Measurements from ENCODE around the gene FBXW2.

FBXW2 gene

GRCh38 chr9:120830865-120831264, 37.6 kb upstream of the FBXW2 start:
- in situ Hi-C loops (cut with HindIII; ENCODE audit: low sequenced_read_pairs) = no loop called here
- DNase-seq (ENCODE audit: low read depth, low spot score) = no peak
- no peak for TF ChIP-seq CTCF (IDR thresholded peaks at IDR 0.05; ENCODE audit: low read depth, low read length)
- H3K4me3 ChIP-seq (ENCODE audit: low read depth, low read length) = no peak overlapping the region

- no peak for TF ChIP-seq CTCF (IDR thresholded peaks at IDR 0.05; ENCODE audit: low read depth, low read length)
- DNase-seq (ENCODE audit: low read depth, low spot score) = no peak
- in situ Hi-C loops (cut with HindIII; ENCODE audit: low sequenced_read_pairs) = no loop called here
- no peak overlapping the region for H3K4me3 ChIP-seq (ENCODE audit: low read depth, low read length)
These were observed 36.9 kb upstream of the FBXW2 start for GRCh38 chr9:120830151-120830550.

GRCh38 chr9:120829650-120830049, 36.4 kb upstream of the FBXW2 start:
- H3K4me3 ChIP-seq (ENCODE audit: low read depth, low read length) = no peak overlapping the region
- DNase-seq (ENCODE audit: low read depth, low spot score) = no peak
- in situ Hi-C loops (cut with HindIII; ENCODE audit: low sequenced_read_pairs) = no loop called here
- no peak for TF ChIP-seq CTCF (IDR thresholded peaks at IDR 0.05; ENCODE audit: low read depth, low read length)

- in situ Hi-C loops (cut with HindIII; ENCODE audit: low sequenced_read_pairs) = no loop called here
- H3K4me3 ChIP-seq (ENCODE audit: low read depth, low read length) = no peak overlapping the region
- TF ChIP-seq CTCF (IDR thresholded peaks at IDR 0.05; ENCODE audit: low read depth, low read length) = no peak
- no peak for DNase-seq (ENCODE audit: low read depth, low spot score)
These were observed 26.9 kb upstream of the FBXW2 start for GRCh38 chr9:120820095-120820494.

GRCh38 chr9:120818595-120818994, 25.4 kb upstream of the FBXW2 start:
- in situ Hi-C loops (cut with HindIII; ENCODE audit: low sequenced_read_pairs) = no loop called here
- no peak overlapping the region for H3K4me3 ChIP-seq (ENCODE audit: low read depth, low read length)
- DNase-seq (ENCODE audit: low read depth, low spot score) = no peak
- TF ChIP-seq CTCF (IDR thresholded peaks at IDR 0.05; ENCODE audit: low read depth, low read length) = no peak

- DNase-seq (ENCODE audit: low read depth, low spot score) = no peak
- in situ Hi-C loops (cut with HindIII; ENCODE audit: low sequenced_read_pairs) = no loop called here
These were observed 21.9 kb upstream of the FBXW2 start for GRCh38 chr9:120815075-120815474.

More at GRCh38 chr9:120815075-120815474, 21.9 kb upstream of the FBXW2 start:
- no peak for TF ChIP-seq CTCF (IDR thresholded peaks at IDR 0.05; ENCODE audit: low read depth, low read length)
- H3K4me3 ChIP-seq (ENCODE audit: low read depth, low read length) = no peak overlapping the region

All from astrocyte of the spinal cord (primary cell).